GM19324 (cell line): ENCODE data around the gene C1orf159.
"Not testable (repeated sequence)": the region's sequence is repeated elsewhere in the genome, so short reads cannot be mapped to it uniquely, and the experiment has no call there.

Experiments used
- ATAC-seq: cut with Tn5 transposase; IDR thresholded peaks from one replicate; pipeline ENCODE4 v1.9.1; 2021; ENCODE audit warnings: mild to moderate bottlenecking, moderate library complexity; ENCODE audit not compliant: unreplicated experiment, low FRiP score

Gene C1orf159

DNA sequence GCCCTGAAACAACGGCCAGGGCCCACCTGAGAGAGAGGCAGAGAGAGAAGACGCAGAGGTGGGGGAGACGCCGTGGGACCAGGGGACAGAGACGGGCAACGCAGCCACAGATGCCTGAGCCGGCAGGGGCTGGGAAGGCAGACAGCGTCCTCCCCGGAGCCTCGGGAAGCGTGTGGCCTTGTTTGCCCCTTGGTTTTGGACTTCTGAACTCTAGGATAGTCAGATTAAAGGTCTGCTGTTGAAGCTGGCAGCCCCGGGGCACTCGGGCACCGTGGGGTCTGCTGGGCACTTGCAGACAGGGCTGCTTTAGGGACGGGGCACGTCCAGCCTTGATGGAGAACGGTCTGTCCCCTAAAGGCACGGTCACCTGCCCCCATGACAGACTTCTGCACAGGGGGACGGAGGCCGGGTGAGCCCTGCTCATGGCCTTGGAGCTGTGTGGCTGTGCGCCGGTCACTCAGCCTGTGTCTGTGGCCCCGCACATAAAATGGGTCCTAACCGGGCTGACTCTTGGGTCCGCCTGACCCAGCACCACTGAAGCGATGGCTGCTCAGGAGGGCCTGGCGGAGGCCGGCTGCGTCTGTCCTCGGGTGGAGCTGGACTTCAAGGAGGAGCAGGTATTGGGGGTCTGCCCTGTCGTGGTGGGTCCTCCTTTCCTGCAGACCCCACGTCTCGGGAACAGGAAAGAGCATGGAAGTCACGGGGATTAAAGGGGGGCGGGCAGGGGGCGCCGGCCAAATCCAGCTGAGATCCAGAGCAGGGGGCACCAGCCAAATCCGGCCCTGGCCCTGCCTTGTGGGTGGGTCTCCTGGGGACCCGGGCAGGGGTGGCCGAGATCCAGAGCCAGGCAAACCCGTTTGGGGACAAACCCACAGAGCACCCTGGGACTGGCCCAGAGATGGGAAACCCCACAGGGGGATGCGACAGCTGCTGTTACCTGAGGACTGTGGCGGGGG lies 32.2 kb downstream of the C1orf159 start:
- no peak for ATAC-seq

DNA sequence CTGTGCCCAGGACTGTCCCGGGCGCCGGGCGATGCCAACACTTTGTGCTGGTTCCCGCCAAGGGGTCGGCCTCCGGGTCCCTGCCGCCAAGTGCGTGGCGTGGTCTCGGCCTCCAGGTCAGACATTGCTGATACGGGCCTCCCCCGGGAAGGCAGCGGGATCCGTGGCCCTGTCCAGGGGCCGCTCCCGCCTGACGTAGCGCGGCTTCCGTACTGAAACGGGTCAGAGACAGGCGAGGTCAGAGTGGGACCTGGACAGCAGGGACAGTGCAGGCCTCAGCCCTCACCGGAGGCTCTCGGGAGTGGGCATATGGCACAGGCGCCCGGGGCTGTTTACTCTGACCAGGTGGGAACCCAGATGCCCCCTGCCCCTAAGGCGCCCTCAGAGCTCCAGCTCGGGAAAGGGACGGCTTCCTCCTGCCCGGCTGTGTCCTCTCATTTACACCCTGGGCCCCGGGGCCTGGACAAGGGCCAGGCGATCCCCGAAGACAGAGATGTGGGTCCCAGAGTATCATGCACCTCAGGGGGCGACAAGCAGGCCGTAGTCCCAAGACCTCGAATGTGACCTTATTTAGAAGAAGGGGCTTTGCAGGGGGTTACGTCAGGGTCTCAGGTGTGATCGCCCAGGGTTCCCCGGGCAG lies 33.0 kb downstream of the C1orf159 start:
- ATAC-seq = no peak

DNA sequence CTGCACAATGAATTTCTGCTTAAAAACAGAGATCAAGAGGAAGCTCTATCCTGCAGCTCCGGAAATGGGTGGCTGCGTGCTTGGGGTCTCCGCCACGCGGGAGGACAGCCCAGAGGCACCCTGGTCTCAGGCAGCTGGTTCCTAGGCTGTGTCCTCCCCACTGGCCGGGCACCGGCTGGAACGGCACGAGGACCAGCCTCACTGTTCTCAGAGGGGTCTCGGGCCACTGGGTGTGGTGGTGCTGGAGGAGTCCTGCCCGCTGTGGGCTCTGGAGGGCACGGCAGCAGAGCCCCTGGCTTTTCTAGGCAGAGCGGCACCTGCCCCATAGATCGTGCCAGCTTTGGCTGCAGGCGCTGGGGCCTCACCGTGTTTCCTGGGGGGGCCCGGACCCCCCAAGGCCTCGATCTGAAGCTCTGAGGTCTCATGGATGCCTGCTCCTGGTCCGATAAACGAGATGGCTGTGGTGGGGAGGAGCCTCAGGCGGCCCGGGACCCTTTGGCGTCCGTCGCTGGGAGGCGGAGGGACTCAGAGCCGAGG lies 33.6 kb downstream of the C1orf159 start:
- ATAC-seq = no peak

DNA sequence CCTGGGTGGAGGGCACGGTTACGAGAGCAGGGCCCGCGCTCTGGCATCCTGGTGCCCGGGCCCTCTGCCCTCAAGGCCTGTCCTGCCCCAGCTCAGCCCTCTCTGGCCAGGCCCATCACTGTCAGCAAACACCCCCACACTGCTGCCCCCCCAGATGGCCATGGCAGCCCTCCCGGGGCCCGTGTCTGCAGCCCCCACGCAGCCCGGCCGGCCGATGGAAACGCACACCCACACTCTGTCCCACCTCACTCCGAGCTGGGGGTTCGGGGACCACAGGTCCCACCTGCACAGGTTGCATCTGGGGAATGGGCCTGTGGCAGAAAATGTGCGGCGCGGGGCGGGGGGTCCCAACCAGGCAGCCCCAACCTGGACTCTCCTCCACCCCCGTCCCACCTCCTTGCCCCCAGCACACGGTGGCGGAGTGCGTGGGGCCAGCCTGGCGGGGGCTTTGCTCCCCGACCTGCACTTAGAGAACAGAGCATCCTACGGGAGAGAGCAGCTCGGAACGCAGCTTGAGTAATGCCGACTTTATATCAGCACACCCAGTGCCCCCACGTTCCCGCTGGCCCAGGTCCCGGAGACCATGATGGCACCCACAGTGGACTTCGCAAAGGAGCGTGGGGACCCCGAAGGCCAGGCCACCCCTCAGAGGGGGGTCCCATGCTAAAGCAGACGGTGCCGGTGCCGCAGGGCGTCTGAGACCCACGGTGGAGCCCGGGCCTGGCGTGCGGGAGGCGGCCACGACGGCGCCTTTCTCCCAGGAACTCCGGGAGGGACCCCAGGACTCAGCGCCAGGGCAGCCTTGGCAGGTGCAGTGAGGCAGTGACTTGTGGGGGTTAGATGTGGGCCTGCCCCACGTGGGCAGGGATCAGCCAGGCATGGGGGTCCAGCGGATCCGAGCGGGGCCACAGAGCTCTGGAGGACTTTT lies 34.3 kb downstream of the C1orf159 start:
- ATAC-seq = no peak

DNA sequence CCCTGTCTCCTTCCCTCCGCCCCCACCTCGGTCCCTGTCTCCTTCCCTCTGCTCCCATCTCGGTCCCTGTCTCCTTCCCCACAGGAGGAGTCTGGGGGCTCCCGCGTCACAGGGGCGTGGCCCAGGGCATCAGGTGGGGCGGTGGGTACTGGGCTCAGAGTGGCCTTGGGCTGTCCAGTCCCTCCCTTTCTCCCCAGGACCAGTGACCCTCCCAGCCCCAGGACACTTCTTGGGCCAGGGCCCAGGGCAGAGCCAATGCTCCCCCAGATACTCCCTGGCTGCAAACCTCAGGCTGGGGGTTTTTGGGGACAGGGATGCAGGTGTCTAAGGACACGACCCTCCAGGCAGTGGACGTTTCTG lies 35.0 kb downstream of the C1orf159 start:
- no peak for ATAC-seq

DNA sequence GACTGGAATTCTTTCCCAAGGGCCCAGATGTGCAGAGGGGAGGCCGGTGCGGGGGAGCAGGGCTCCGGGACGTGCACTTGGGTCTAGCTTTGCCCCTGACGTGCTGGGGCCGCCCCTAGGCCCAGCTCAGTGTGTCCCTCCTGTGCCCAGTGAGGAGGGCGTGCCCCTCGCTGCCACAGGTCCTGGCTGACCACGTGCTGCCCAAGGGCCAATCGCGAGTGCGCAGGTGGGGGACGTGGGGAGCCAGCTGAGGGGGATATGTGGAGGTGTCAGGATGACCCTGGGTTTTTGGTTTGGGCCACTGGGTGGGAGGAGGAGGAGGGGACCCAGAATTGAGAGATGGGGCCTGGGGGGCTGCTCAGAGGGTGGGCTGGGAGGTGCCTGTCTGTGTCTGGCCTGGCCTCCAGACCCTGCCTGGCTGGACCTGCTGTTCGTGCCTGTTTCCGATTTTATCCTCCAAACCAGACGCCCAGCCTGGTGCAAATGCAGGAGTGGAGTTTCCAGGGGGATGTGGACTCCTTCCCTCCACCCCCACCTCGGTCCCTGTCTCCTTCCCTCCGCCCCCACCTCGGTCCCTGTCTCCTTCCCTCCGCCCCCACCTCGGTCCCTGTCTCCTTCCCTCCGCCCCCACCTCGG lies 35.6 kb downstream of the C1orf159 start:
- no peak for ATAC-seq

DNA sequence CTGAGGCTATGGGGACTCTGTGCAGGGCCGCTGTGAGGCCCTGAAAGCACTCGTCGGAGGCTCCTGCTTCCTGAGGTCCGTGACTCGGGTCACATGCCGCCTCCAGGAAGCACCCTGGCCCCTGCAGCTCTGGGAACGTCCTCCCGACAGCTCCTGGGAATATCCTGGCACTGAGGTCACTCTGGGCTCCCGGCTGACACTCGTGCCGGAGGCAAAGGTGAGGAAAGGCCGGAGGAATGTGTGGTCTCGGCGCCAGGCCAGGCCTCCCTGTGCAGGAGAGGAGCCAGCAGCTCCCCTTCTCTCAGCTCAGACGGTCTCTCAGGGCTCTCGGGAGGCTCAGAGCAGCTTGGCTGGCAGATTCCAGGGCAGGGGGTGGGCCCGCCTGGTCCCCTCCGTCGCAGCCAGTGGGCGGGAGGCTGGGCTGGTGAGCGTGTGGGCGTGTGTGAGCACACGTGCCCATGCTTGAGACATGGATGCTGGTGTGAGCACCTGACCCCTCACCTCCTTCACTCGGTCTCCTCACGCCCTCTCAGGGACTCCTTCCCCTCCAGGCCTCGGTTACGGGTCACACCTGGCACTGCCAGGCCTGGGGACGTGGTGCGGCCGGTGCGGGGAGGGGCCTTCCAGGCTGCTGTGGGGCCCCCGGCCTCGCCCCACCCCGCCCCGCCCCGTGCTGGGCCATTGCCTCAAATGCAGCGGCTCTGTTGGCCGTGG lies 36.3 kb downstream of the C1orf159 start:
- ATAC-seq = no peak

DNA sequence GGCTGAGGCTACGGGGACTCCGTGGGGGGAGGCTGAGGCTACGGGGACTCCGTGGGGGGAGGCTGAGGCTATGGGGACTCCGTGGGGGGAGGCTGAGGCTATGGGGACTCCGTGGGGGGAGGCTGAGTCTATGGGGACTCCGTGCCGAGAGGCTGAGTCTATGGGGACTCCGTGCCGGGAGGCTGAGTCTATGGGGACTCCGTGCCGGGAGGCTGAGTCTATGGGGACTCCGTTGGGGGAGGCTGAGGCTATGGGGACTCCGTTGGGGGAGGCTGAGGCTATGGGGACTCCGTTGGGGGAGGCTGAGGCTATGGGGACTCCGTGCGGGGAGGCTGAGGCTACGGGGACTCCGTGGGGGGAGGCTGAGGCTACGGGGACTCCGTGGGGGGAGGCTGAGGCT lies 38.5 kb downstream of the C1orf159 start:
- ATAC-seq = not testable (repeated sequence)

DNA sequence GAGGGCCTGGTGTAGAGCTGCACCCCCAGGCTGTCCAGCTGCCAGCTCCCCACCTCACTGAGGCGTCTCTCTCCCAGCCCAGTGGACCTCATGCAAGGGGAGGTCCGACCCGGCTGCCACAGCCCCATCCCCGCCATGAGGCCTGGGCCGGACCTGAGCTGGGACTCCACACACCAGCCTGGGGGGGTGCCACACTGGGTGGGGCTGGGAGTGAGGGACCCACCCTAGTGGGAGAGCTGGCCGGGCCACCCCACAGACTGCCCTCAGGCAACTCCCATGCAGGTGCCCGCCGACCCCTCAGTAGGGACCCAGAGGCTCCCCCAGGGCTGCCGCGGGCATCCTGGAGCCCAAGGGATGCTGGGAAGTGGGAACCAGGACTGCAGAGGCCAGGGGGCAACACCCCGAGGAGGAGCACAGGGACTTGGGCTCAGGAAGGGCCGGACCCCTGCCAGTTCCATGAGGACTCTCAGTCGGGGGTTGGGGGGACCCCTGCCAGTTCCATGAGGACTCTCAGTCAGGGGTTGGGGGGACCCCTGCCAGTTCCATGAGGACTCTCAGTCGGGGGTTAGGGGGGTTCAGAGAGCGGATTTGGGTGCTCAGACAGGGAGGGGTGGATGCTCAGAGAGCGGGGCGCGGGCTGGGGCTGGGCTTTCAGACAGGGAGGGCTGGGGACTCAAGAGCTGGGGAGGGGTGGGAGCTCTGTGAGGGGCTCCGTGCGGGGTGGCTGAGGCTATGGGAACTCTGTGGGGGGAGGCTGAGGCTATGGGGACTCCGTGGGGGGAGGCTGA lies 40.5 kb downstream of the C1orf159 start:
- ATAC-seq = no peak

DNA sequence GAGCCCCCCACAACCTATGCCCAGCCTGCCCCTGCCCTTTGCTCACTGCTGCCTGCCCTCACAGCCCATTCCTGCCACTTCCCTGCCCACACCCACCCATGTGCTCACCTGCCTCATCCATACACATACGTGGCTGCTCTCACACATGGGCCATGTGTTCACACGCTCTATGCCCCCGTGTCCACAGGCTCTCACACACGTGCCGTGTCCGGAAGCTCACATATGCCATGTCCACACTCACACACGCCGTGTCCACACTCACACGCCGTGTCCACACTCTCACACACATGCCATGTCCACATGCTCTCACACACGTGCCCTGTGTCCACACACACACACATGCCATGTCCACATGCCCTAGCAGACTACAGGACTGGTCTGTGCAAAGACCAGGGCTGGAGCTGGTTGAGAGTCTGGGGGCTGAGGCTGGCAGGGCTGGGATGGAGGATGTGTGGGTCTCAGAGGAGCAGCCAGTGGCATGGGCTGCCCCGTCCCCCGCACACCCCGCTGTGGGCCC lies 41.2 kb downstream of the C1orf159 start:
- no peak for ATAC-seq

DNA sequence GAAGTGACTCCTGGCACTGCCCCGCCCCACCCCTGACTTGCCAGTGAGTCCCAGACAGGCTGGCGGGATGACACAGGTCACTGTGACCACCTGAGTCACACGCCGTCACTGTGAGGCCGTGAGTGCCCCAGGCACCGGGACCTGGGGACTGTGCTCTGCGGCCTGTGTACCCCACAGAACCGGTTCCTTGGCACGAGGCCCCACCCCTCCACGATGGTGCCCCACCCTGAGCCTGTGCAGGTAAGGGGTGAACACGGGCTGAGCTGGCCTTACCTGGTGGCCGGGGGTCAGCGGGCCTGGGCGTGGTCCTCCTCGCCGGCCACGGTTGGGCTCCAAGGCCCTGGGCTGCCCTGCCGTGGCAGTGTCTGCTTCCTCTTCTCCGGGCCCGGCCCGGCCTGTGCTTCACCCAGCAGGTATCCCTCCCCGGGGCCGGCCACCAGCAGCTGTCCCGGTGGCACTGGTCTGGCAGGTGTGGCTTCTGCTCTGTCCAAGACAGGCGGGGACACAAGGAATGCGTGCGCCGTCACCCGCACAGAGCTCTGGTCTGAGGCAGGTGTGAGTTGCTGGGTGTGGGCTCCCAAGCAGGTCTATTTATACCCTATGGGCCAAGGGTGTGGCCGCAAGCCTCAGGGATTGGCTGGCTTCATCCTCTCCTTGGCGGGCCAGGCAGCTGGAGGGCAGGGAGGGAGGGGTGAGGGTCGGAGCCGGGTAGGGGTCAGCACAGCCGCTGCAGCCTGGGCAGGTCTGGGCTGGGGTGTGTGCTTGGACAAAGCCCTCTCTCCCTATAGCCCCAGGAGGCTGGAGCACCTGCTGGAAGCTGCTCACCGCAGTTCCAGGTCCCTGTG lies 41.9 kb downstream of the C1orf159 start, which contains the start of gene RNF223:
Gene RNF223, minus strand, starts transcription at position 564 of the 845 bp plus-strand sequence. CDS start 1,740 bp downstream, outside the sequence.
- no peak for ATAC-seq

DNA sequence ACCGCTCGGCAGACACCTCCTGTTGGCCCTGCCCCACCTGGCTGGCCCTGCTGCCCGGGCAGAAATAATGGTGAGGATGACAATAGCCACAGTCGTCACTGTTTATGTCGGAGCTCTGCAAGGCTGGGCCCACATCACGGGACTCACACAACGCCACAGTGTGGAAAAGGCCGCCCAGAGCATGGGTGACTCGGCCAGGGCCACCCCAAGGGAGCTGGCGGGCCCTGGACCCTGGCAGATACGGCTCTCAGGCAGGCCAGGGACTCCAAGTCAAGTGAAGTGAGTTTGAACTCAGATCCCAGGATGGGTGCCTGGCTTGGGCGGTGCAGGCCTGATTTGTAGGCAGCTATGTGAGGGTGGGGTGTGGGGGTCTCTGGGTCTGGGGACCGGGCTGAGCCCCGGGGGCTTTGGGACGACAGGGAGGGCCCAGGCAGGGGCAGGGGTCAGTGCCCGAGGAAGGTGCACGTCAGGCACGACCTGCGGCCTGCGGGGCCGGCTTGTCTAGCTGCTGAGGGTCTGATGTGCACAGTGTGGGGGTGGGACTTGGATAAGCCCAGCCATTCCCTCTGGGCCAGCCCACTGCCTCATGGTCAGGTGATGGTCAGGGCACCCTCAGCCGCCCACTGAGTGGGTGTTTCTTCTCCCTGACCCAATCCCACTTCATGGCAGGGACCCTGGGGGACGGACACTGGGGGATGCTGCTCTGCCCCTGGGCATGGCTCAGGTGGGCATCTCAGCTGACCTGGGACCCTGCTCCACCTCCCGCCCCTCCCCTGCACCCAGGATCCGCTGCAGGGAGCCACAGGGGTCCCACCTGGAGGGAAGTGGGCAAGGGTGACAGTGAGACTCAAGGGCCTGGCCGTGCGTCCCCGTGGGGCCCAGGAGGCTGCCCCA lies 42.8 kb downstream of the C1orf159 start:
- no peak for ATAC-seq

DNA sequence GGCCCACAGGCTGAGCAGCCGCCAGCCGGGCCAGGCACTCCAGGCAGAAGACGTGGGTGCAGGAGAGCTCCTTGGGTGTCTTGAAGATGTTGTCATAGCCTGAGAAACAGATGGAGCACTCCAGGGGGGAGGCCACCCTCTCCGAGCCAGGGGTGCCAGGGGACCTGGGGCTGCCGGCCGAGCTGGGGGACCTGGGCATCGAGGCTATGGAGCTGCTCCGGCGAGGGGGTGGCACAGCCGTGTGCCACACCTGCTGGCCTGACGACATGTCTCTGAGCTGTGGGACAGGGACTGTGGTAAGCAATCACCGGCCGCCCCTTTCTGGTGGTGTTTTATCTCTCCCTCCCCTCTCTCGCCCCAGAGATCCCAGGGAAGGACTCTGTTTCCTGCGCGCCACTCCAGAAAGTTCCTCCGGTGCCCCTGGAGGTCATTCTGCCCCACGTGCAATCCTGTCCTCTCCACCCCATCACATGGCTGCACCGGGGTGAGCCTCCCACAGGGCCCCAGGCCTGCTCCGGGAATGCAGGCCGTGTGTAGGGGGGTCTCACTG lies 43.5 kb downstream of the C1orf159 start:
- ATAC-seq = no peak

DNA sequence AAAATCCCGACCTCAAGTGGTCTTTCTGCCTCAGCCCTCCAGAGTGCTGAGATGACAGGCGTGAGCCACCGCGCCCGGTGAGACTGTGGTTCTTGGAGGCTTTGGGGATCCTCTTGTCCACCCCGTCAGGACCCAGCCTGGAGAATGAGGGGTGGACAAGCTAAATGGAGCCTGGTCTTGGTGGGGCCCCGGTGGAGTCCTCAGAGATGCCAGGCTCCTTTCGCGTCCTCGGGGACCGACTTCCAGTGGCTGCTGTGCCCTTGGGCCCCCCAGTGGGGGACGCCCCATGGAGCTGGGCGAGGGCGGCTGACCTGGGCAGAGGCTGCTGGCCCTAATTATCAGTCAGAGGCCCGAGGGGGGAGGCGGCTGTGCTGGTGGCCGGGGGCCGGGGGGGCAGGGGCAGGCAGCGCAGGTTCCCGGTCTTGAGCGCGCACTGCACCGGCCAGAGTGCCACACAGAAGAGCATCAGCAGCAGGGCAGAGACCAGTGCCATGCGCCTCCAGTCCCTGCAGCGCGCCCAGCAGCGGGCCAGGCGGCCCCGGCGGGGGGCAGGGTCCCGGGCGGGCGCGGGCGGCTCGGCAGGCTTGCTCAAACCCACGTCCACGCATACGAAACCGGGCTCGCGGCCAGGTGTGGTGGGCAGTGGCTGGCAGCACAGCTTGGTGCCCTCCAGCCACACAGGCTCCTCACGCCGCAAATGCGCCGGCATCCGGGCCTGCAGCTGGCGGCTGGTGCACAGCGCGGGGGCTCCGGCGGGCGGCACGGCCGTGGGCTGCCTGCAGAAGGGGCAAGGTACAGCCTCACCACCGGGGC lies 44.2 kb downstream of the C1orf159 start:
- no peak for ATAC-seq
